ENCODE measurements around the gene EID2B. TPM values are rescaled to one million over a fixed set of nuclear protein-coding genes. Genes with fewer than 3 reads are reported as not detected.

The EID2B gene
- total and polyA plus RNA-seq, 9 of the 15 experiments (the other 6 are each of a cell fraction or from before 2014, with no cell fraction given), result 2.8 to 8.8 (median 4.8) TPM

GRCh38 chr19:39489756-39490155 lies 42.9 kb downstream of the EID2B start:
- DNase-seq (ENCODE audit: extremely low read depth in 1 of 4, low spot score in 3 of 4) (peak in 1 of 4 experiments; percentile 12), ATAC-seq (no peak), FAIRE-seq (no peak)
- TF ChIP-seq ARNT (IDR thresholded peaks at IDR 0.05) (no peak), NFE2L1 (tag; IDR thresholded peaks at IDR 0.05; ENCODE audit: borderline replicate concordance, low read depth) (no peak), IRF1 (CRISPR knock-in tag; IDR thresholded peaks at IDR 0.05; ENCODE audit: borderline replicate concordance) (no peak), HNRNPL (IDR thresholded peaks at IDR 0.05; ENCODE audit: low read depth, low read length) (no peak), CHD2 (IDR thresholded peaks at IDR 0.05; ENCODE audit: low read depth, low read length) (no peak), ELK1 (CRISPR knock-in tag; IDR thresholded peaks at IDR 0.05) (no peak), POLR2G (IDR thresholded peaks at IDR 0.05; ENCODE audit: low read depth, low read length) (0 out of 2 replicates have a peak, but pooled peaks have one; percentile 21), RBFOX2 (IDR thresholded peaks at IDR 0.05; ENCODE audit: low read depth, low read length) (peak; percentile 53), HNRNPLL (IDR thresholded peaks at IDR 0.05; ENCODE audit: low read depth, low read length, poor library complexity, severe bottlenecking) (no peak), ZNF280B (CRISPR knock-in tag; IDR thresholded peaks at IDR 0.05) (no peak), CREBBP (IDR thresholded peaks at IDR 0.05; ENCODE audit: low read depth, low read length) (no peak), CREM (IDR thresholded peaks at IDR 0.05; ENCODE audit: low read depth) (no peak), IRF2 (CRISPR knock-in tag; IDR thresholded peaks at IDR 0.05) (no peak), NFIC (IDR thresholded peaks at IDR 0.05) (no peak), MEF2D (tag; conservative IDR thresholded peaks at IDR 0.05; ENCODE audit: low read depth) (no peak), ILF3 (IDR thresholded peaks at IDR 0.05; ENCODE audit: borderline replicate concordance) (no peak), MCM7 (IDR thresholded peaks at IDR 0.05) (no peak)
- Histone ChIP-seq H2AFZ (ENCODE audit: low read depth, low read length) (no peak overlapping the region), H3K27ac (ENCODE audit: extremely low read depth, low read depth, low read length) (no peak overlapping the region), H3K79me2 (ENCODE audit: control insufficient read depth, insufficient read depth, low read length) (peaks cover 3% of the 10 kb centered on the region; the same call in 1 of the 3 replicates), H3K9ac (ENCODE audit: insufficient read depth in 1 of 2, low read depth in 2 of 2, low read length in 2 of 2) (no peak overlapping the region; a peak in 1 of 4 replicates), H3K4me1 (replicated peaks in 1 of 2; ENCODE audit: control insufficient read depth in 2 of 2, insufficient read depth in 2 of 2, low read length in 2 of 2) (peaks cover 0 to 3% of the 10 kb centered on the region in 2 experiments; a peak in 1 of 5 replicates), H3K36me3 (ENCODE audit: control insufficient read depth, insufficient read depth, low read length) (peaks cover 68% of the 10 kb centered on the region), H3K27me3 (ENCODE audit: control insufficient read depth in 2 of 2, insufficient read depth in 2 of 2, low read length in 2 of 2) (no peaks in the 10 kb centered on the region), H3K9me1 (ENCODE audit: control insufficient read depth, insufficient read depth, low read length) (no peaks in the 10 kb centered on the region), H4K20me1 (replicated peaks; ENCODE audit: control insufficient read depth, insufficient read depth, low read length) (no peaks in the 10 kb centered on the region), H3K9me3 (replicated peaks; ENCODE audit: control insufficient read depth, insufficient read depth, low read depth, low read length) (no peaks in the 10 kb centered on the region), H3K4me3 (no peak overlapping the region), H3K4me2 (ENCODE audit: insufficient read depth, low read length) (no peak overlapping the region)
- 89% methylated on average over 10 of the region's 10 CpGs for WGBS (ENCODE audit: insufficient coverage, low coverage, missing lambda C conversion rate)
- ChIA-PET POLR2A (interaction anchor here (0.6 to 0.7 kb wide), 2 partner anchors 23 to 36 kb away, joined by 3 read pairs; no protein-coding TSS in a partner anchor), CTCF (ENCODE audit: low intra/inter-chr PET ratio) (no interaction called here)
- BruUV-seq (replicated peaks), result no TSS peak
- in situ Hi-C loops (cut with MboI) (no loop called here), intact Hi-C loops (cut with micrococcal nuclease) (no loop called here)
